Right lobe of liver (tissue), 6 donors: ENCODE data around the gene RGMB. TPM values are rescaled to one million over a fixed set of nuclear protein-coding genes. Genes with fewer than 3 reads are reported as not detected.

Experiments used
- ATAC-seq, 4 donors: fragments of 200-7000 bp; cut with Tn5 transposase; one replicate each; pipeline ENCODE4 v1.9.1; 2020; ENCODE audit warnings: mild to moderate bottlenecking in 4 of 4, moderate library complexity in 4 of 4
- DNase-seq, 3 donors: peaks; one replicate each; pipeline ENCODE4 v3.0.0-alpha.2; 2020
- H3K27ac ChIP-seq, 3 donors: fragments of 200-600 bp; one replicate each; pipeline ENCODE4 v1.8.0; 2022
- H3K27me3 ChIP-seq, 2 donors: fragments of 200-600 bp; one replicate each; pipeline ENCODE4 v1.8.0; 2022
- H3K36me3 ChIP-seq, 4 donors: fragments of 200-600 bp; sonication (generic) in 1 of 4; one replicate each; pipeline versions ENCODE4 v1.5.1 to v1.8.0; 2017 to 2022; ENCODE audit warnings: control low read depth in 1 of 4
- H3K4me1 ChIP-seq, 4 donors: fragments of 200-600 bp; sonication (generic) in 1 of 4; one replicate each; pipeline versions ENCODE4 v1.5.1 to v1.8.0; 2017 to 2022; ENCODE audit warnings: control low read depth in 1 of 4
- H3K4me3 ChIP-seq, 3 donors: fragments of 200-600 bp; one replicate each; pipeline ENCODE4 v1.8.0; 2022
- H3K9me3 ChIP-seq, 4 donors: fragments of 200-600 bp; sonication (generic) in 1 of 4; one replicate each; pipeline versions ENCODE4 v1.5.1 to v1.8.0; 2017 to 2022; ENCODE audit warnings: control low read depth in 1 of 4
- CTCF ChIP-seq, 4 donors: fragments of 200-600 bp in 3 of 4; fragments of 450-650 bp in 1 of 4; IDR thresholded peaks; one replicate each; pipeline versions ENCODE4 v1.5.1 to v1.8.0; 2016 to 2022; ENCODE audit warnings: antibody characterized with exemption in 4 of 4, mild to moderate bottlenecking in 2 of 4
- POLR2A ChIP-seq: fragments of 450-650 bp; IDR thresholded peaks from one replicate; pipeline ENCODE4 v1.6.1; 2017; ENCODE audit warnings: antibody characterized with exemption, mild to moderate bottlenecking
- WGBS: methylation state at CpG from one replicate; pipeline ENCODE4 v1.1.6; 2018; ENCODE audit warnings: low coverage, low lambda C conversion rate; ENCODE audit not compliant: insufficient coverage; ENCODE audit errors: missing lambda C conversion rate; 5-methylcytosine and 5-hydroxymethylcytosine counted together
- intact Hi-C, 2 donors: fragments of 100-400 bp; cut with DNase I; formaldehyde crosslinking; loops; one replicate each; pipeline versions ENCODE4 v1.11.2 to v1.14.1; 2022
- long read RNA-seq: library from polyadenylated mRNA; unstranded; transcript quantifications from one replicate; pipeline ENCODE4 v2.0.0, GENCODE V29; 2019
- total RNA-seq, 6 experiments: library from RNA; depleted of rRNA in 2 of 6; stranded (reverse); fragments of >200 nt in 2 of 6; fragmentation: NEBNext Ultra II Directional in 3 of 6; extraction: Animal tissue kit (Norgen Biotek cat#: 25700) in 3 of 6; gene quantifications; one replicate each; pipeline versions ENCODE4 v1.1.0 to v1.2.4, GENCODE V29; 2016 to 2023
- donor health status: DM: no; HTN: yes; CAD: no.
- donor health status: DM: no; HTN: no; CAD: no.
- donor health status: DM: no; HTN: no; CAD: no.
- donor health status: DM: no; HTN: yes; CAD: no.
- donor health status: DM: no; HTN: yes; CAD: no.

Gene RGMB
- 10 to 100 TPM in 1 of 6 experiments, 1 to 10 TPM in 5; 4.5 to 10.5 (median 5.1) TPM for total RNA-seq
- long read RNA-seq, partial matches to known transcripts = 0 of 3 reads
- long read RNA-seq, other reads (novel, unspliced or antisense) = 2 of 3 reads

GRCh38 chr5:98773464-98774191 lies at the start of gene RGMB:
Gene RGMB (plus strand): TSS chr5:98773663. CDS start chr5:98774071, 408 bp downstream.
- Histone ChIP-seq H3K9me3 (no peaks in the 10 kb centered on the region), H3K27me3 (no peaks in the 10 kb centered on the region), H3K27ac (peak within 1 kb of the TSS; percentile 80 to 94 (median 87)), H3K4me3 (peak within 1 kb of the TSS; percentile 74 to 88 (median 81)), H3K4me1 (peaks cover 0 to 36% (median 4%) of the 10 kb centered on the region in 4 donors), H3K36me3 (no peaks in the 10 kb centered on the region)
- WGBS = 0% methylated on average over 7 of the region's 84 CpGs
- intact Hi-C loops = no loop called here
- ATAC-seq = peak; percentile 86 to 95 (median 89)
- TF ChIP-seq CTCF (IDR thresholded peaks at IDR 0.05) (no peak), POLR2A (peak; percentile 94)
- peak; percentile 99 for DNase-seq

- Histone ChIP-seq H3K4me1 (no peaks in the 10 kb centered on the region), H3K4me3 (no peak overlapping the region), H3K36me3 (no peaks in the 10 kb centered on the region), H3K27me3 (no peaks in the 10 kb centered on the region), H3K9me3 (no peaks in the 10 kb centered on the region), H3K27ac (no peak overlapping the region)
- ATAC-seq = no peak
- no peak for DNase-seq
- TF ChIP-seq CTCF (IDR thresholded peaks at IDR 0.05) (no peak), POLR2A (no peak)
- 50% methylated on average over 2 of the region's 2 CpGs for WGBS
- intact Hi-C loops = no loop called here
Observed at GRCh38 chr5:98726258-98726657, 47.2 kb upstream of the RGMB start.

GRCh38 chr5:98727686-98728085 lies 45.8 kb upstream of the RGMB start:
- intact Hi-C loops = no loop called here
- Histone ChIP-seq H3K4me3 (no peak overlapping the region), H3K9me3 (no peaks in the 10 kb centered on the region), H3K4me1 (no peaks in the 10 kb centered on the region), H3K27me3 (no peaks in the 10 kb centered on the region), H3K36me3 (no peaks in the 10 kb centered on the region), H3K27ac (no peak overlapping the region)
- no peak for DNase-seq
- TF ChIP-seq POLR2A = no peak
- no peak for TF ChIP-seq CTCF (IDR thresholded peaks at IDR 0.05)
- no peak for ATAC-seq
- 74% methylated on average over 5 of the region's 5 CpGs for WGBS

- intact Hi-C loops = no loop called here
- Histone ChIP-seq H3K27me3 (no peaks in the 10 kb centered on the region), H3K4me3 (no peak overlapping the region), H3K4me1 (no peaks in the 10 kb centered on the region), H3K9me3 (no peaks in the 10 kb centered on the region), H3K36me3 (no peaks in the 10 kb centered on the region), H3K27ac (no peak overlapping the region)
- DNase-seq (no peak), ATAC-seq (no peak)
- TF ChIP-seq POLR2A (no peak), CTCF (IDR thresholded peaks at IDR 0.05) (no peak)
Observed at GRCh38 chr5:98734646-98735045, 38.8 kb upstream of the RGMB start.
